HG02763 (cell line): ENCODE results near the gene CLTA.
A peak's percentile ranks its signal among the peaks of the same experiment; 100 is the strongest.

Source experiments
- ATAC-seq: cut with Tn5 transposase; IDR thresholded peaks from one replicate; pipeline ENCODE4 v1.9.1; 2021; ENCODE audit warnings: mild to moderate bottlenecking, moderate library complexity; ENCODE audit not compliant: unreplicated experiment

Gene CLTA

GRCh38 chr9:36190388-36191289 lies at the start of gene CLTA:
CLTA (plus strand) TSS chr9:36190921; CDS start chr9:36191057, 136 bp downstream.
- ATAC-seq = peak; percentile 98

GRCh38 chr9:36141288-36141687 lies 49.4 kb upstream of the CLTA start:
- no peak for ATAC-seq

- no peak for ATAC-seq
Observed at GRCh38 chr9:36141761-36142160, 49.0 kb upstream of the CLTA start.

GRCh38 chr9:36142510-36143244 lies 48.0 kb upstream of the CLTA start:
- no peak for ATAC-seq

- ATAC-seq = no peak
Observed at GRCh38 chr9:36143245-36143641, 47.5 kb upstream of the CLTA start.

GRCh38 chr9:36144309-36145232 lies 46.1 kb upstream of the CLTA start:
- ATAC-seq = no peak

GRCh38 chr9:36145970-36146369 lies 44.8 kb upstream of the CLTA start:
- ATAC-seq = no peak

GRCh38 chr9:36146651-36147050 lies 44.1 kb upstream of the CLTA start:
- no peak for ATAC-seq

GRCh38 chr9:36147441-36148175 lies 43.1 kb upstream of the CLTA start:
- ATAC-seq = no peak

GRCh38 chr9:36148311-36149051 lies 42.2 kb upstream of the CLTA start:
- peak; percentile 55 for ATAC-seq

GRCh38 chr9:36149197-36149596 lies 41.5 kb upstream of the CLTA start:
- no peak for ATAC-seq

GRCh38 chr9:36150574-36151315 lies 40.0 kb upstream of the CLTA start:
- ATAC-seq = no peak

- ATAC-seq = peak; percentile 71
Observed at GRCh38 chr9:36151316-36152210, 39.2 kb upstream of the CLTA start.

GRCh38 chr9:36152741-36153438 lies 37.8 kb upstream of the CLTA start:
- no peak for ATAC-seq

GRCh38 chr9:36153746-36154145 lies 37.0 kb upstream of the CLTA start:
- no peak for ATAC-seq

- no peak for ATAC-seq
Observed at GRCh38 chr9:36154331-36154952, 36.3 kb upstream of the CLTA start.

GRCh38 chr9:36156116-36156515 lies 34.6 kb upstream of the CLTA start:
- ATAC-seq = no peak
